ENCODE data around the gene C12orf60.

The C12orf60 gene

DNA sequence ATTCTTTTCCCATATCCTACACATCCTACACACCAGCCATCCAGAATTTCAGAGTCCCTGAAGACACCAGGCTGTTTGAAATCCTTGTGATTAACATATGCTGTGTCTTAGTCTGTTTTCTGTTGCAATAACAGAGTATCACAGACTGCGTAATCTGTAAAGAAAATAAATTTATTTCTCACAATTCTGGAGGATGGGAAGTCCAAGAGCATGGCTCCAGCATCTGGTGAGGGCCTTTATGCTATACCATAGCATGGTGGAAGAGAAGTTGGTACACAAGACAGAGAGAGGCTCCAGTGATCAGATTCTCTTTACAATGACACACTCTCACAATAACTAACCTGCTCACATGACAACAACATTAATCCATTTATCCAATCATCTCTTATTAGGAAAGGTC, 35.8 kb downstream of the C12orf60 start:
- no peak for DNase-seq

DNA sequence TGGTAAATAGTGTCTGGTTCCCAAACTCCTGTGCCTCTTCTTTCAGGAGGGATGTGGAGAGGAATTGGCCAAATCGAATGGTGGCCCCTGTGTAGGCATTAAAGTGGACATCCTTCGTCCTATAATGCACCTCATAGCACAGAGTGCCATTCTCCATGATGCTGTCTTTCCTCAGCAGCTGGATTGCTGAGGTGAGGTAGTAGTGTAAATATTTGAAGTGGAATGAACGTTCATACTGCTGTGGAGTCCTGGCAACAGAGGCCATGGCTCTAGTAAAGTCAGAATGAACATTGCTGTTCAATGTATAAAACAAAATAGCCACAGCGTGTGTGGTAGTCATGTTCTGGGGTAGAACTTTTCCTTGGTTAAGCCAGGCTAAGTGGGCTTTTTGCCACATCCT, 37.1 kb downstream of the C12orf60 start:
- no peak for DNase-seq

- no peak for DNase-seq
Measured at GRCh38 chr12:14841761-14842160, 38.3 kb downstream of the C12orf60 start.

DNA sequence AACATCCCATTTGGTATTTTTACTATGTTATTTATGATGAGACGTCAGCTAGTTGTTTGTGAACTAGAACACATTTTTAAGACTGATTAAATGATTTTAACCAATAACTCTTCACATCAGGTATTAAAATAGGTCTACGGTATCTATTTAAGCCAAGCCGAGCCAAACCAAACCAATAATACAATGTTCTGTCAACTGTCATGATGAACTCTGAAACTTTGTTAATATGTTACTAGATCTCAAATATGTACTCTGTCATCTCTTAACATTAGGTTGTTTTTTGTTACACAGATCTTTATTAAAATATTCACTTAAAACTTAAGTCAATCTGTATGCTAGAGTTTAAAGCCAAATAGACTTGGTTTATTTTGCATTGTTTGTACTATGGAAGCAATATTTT, 38.8 kb downstream of the C12orf60 start:
- DNase-seq = no peak

DNA sequence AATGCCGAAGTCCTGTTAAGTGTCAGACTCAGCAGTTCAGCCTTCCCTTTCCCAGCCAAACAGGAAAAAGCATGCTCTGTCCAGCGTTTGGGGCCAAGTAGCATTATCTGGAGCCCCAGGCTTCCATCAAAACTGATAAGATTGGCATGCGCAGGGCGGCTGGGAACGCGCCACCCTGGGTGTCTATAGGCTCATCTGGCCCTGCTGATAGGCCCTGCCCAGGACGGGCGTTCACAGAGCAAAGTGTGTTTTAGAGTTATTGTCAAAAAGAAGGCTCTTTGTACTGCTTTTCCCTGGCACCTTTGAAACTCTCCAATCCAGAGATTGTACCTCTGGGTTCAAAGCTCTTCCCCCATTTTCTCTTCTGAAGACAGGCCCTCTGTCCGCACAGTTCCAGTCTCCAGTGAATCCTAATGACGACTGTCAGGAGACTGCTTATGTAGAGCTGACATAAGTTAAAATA, 40.0 kb downstream of the C12orf60 start, which contains the start of gene ART4:
ART4 (minus strand) TSS at position 102 of the 463 bp plus-strand sequence. CDS start 413 bp downstream, outside the sequence.
- DNase-seq = no peak

GRCh38 chr12:14844401-14844800, 40.9 kb downstream of the C12orf60 start:
- DNase-seq = no peak

DNA sequence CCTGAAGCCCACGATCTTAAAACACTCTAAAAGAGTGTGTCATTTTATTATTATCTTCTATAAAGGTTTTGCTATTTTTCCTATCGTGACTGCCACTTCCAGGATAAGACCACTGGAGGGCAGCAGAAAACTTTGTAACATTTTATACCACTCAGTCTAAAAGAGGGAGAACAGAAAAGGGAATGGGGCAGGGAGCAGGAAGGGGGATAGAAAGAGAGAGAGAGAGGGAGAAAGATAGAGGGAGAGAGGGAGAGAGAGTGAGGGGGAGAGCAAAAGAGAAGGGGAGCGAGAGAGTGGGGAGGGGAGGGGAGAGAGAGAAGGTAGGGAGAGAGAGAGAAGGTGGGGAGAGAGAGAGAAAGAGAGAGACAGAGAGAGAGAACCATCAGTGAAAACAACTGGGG, 41.9 kb downstream of the C12orf60 start:
- DNase-seq = peak in 1 of 2 experiments; percentile 41

- DNase-seq = no peak
Measured at GRCh38 chr12:14846042-14846587, 42.6 kb downstream of the C12orf60 start.

DNA sequence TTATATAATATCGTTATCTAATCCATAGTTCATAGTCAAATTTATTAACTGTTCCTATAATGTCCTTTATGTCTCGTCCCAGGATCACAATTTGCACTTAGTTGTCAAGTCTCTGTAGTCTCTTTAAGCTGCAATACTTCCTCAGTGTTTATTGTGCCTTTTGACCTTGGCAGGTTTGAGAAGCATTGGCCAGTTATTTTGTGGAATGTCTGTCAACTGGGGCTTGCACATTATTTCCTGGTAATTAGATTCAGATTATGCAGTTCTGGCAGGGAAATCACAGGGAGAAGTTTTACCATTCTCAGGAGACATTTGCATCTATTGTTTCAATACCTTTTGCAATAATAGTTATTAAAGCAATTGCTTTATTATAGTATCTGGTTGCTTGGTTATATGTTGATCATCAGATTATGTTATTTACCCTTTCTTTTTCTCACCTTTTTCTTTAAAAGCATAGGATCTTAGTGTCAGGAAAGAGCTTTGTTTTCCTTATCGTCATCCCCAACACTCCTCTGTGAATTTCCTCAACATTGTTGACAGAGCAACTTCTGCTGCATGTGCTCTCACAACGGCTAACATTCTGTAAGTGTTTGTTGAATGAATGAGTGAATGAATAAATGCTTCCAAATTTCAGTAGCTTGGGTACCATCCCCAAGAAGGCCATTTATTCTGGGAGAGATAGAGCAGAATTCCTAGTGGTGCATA, 43.6 kb downstream of the C12orf60 start:
- no peak for DNase-seq

- DNase-seq = no peak
Measured at GRCh38 chr12:14849661-14850060, 46.2 kb downstream of the C12orf60 start.

GRCh38 chr12:14850929-14851663, 47.6 kb downstream of the C12orf60 start:
- DNase-seq = no peak

- DNase-seq = no peak
Measured at GRCh38 chr12:14852880-14853279, 49.4 kb downstream of the C12orf60 start.

DNA sequence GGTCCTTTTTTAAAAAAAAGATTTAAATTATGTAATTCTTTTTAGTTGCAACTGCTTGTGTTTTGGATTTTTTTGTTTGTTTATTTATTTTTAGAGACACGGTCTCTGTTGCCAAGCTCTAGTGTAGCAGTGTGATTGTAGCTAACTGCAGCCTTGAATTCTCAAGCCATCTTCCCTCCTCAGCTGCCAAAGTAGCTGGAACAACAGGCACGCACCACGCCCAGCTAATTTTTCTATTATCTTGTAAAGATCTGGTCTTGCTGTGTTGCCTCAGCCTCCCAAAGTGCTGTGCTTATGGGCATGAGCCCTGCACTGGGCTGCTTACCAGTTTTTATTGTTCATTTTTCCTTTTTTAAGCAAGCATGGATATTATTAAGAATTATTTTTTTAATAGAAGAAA, 50.5 kb downstream of the C12orf60 start:
- DNase-seq = peak; percentile 18 to 28

DNA sequence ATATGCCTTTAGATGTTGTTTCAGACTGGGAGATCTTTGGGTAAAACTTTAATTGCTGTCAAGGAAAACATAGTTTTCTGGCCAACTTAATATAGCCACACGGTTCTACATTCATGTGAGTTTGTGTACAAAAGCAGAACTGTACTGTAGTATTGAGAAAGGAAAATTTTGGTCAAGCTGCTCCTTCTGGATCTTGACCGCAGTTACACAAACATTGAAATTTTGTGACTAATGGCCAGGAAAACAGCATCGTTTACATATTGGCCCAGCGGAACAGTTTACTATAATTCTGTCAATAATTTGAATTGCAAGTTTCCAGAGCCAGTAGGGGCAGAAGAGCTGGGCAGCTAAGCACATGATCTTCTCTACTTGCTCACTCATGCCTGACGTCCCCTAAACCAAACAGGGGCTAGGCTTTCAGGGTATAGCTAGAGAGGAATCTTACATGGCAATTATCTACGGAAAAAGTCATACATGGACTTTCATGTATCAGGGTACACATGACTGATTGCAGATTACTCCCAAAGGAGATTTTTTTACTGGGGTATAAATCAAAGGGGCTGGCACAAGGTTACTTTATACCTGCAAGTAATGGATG, 51.2 kb downstream of the C12orf60 start:
- DNase-seq = peak in 1 of 2 experiments; percentile 50

GRCh38 chr12:14858513-14858912, 55.0 kb downstream of the C12orf60 start:
- DNase-seq = no peak

DNA sequence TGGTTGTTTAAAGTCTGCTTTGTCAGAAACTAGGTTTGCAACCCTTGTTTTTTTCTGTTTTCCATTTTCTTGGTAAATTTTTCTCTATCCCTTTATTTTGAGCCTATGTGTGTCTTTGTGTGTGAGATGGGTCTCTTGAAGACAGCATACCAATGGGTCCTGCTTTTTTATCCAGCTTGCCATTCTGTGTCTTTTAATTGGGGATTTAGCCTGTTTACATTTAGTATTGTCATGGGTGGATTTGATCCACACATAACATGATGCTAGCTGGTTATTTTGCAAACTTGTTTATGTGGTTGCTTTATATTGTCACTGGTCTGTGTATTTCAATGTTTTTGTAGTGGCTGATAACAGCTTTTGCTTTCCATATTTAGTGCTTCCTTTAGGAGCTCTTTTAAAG, 57.0 kb downstream of the C12orf60 start:
- DNase-seq = no peak

GRCh38 chr12:14868916-14869506, 65.5 kb downstream of the C12orf60 start:
- no peak for DNase-seq

GRCh38 chr12:14871247-14871646, 67.8 kb downstream of the C12orf60 start:
- DNase-seq = no peak

- DNase-seq = no peak
Measured at GRCh38 chr12:14871886-14872285, 68.4 kb downstream of the C12orf60 start.

DNA sequence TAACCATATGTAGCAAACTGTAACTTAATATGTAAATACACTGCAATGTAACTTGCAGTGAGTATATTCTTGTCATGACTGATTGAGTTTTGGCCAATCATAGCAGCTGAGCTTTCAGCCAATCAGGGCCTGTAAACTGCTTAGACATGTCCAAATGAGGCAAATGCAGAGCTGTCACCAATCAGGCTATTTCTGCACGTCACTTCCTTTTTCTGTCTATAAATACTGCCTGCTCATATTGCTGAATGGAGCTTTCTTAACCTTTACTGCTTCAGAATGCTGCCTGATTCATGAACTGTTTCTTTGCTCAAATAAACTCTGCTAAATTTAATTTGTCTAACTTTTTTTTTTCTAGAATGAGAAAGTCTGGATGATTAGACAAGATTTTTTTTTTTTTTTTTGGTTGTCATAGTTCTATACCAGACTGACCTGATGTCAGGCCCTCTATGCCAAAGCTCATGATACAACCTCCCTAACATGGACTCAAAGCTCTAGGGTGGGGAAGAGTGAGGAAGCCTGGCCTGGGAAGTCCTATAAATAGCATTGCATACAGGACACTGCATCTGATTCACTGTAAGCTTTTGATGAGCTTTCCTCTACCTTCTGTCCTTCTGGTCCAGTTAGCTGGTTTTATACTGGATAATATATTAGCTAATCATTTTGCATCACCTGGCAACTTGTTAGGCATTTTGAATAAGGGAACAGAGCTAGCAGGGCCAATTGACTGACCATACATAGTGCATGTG, 70.1 kb downstream of the C12orf60 start:
- DNase-seq = no peak
